GOT3 (cell line): ENCODE measurements around the gene MAP3K5.

Experiments used
- DNase-seq: peaks from one replicate; lab custom pipeline; 2025; ENCODE audit warnings: mixed read lengths; lab: John Stamatoyannopoulos, UW

The MAP3K5 gene

GRCh38 chr6:136517582-136517981 lies 274.7 kb downstream of the MAP3K5 start:
- no peak for DNase-seq

GRCh38 chr6:136517002-136517401 lies 275.3 kb downstream of the MAP3K5 start:
- DNase-seq: no peak

- DNase-seq: no peak
These were observed 277.7 kb downstream of the MAP3K5 start for GRCh38 chr6:136514591-136514990.

GRCh38 chr6:136511926-136512325 lies 280.4 kb downstream of the MAP3K5 start:
- no peak for DNase-seq

GRCh38 chr6:136511397-136511796 lies 280.9 kb downstream of the MAP3K5 start:
- no peak for DNase-seq

GRCh38 chr6:136510782-136511181 lies 281.5 kb downstream of the MAP3K5 start:
- DNase-seq: no peak

- no peak for DNase-seq
These were observed 282.0 kb downstream of the MAP3K5 start for GRCh38 chr6:136510299-136510698.

GRCh38 chr6:136508725-136509392 lies 283.4 kb downstream of the MAP3K5 start:
- DNase-seq: no peak
